Erythroblast (primary cell): Measurements from ENCODE around the gene TBX2.

Source experiments
- GATA1 ChIP-seq: IDR thresholded peaks from 2 replicates; pipeline ENCODE4 v1.6.1; 2011; ENCODE audit warnings: low read depth, mild to moderate bottlenecking, control low read depth, low read length, moderate library complexity
- POLR2A ChIP-seq: IDR thresholded peaks from 2 replicates; pipeline ENCODE4 v1.6.1; 2011; ENCODE audit warnings: mild to moderate bottlenecking, low read length

DNA sequence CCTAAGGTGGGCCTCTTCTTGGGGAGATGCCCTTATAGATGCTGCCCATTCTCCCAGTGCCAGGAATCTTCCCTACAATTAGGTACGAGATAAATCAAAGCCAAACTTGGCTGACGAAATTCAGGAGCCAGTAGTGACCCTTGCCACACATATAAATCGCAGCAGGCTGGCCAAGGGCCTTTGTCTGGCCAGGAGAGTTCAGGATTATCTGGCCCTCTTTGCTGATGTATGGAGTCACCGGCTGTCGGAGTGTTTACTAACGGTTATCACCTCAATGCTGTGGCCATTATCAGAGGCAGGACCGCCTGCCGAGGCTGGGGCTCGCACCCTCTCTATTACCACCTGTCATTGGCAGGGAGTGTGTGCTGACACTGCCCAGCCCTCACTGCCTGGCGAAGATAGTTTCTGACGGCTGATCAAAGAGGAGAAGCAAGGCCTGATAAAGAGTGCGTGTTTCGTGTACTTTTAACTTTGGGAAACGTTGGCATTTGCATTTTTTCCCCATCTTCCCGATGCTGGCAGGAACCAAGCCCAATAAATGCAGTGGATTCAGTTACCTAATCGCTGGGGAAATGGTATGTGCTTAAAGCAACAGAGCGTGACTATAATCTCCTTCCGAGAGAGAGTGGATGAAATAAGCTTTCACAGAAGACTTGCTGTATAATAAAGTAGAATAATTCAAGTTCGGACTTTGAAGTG, 32.8 kb upstream of the TBX2 start:
- no peak for TF ChIP-seq POLR2A
- no peak for TF ChIP-seq GATA1
